ENCODE measurements around the gene HIVEP3.

Gene HIVEP3

GRCh38 chr1:41681331-41682098 is 237.2 kb downstream of the HIVEP3 start:
- no peak overlapping the region for H3K4me3 ChIP-seq (ENCODE audit: low read depth, low read length)
- TF ChIP-seq, protein P1, sequence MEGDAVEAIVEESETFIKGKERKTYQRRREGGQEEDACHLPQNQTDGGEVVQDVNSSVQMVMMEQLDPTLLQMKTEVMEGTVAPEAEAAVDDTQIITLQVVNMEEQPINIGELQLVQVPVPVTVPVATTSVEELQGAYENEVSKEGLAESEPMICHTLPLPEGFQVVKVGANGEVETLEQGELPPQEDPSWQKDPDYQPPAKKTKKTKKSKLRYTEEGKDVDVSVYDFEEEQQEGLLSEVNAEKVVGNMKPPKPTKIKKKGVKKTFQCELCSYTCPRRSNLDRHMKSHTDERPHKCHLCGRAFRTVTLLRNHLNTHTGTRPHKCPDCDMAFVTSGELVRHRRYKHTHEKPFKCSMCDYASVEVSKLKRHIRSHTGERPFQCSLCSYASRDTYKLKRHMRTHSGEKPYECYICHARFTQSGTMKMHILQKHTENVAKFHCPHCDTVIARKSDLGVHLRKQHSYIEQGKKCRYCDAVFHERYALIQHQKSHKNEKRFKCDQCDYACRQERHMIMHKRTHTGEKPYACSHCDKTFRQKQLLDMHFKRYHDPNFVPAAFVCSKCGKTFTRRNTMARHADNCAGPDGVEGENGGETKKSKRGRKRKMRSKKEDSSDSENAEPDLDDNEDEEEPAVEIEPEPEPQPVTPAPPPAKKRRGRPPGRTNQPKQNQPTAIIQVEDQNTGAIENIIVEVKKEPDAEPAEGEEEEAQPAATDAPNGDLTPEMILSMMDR (IDR thresholded peaks at IDR 0.05; ENCODE audit: low read depth, low read length) = no peak

DNA sequence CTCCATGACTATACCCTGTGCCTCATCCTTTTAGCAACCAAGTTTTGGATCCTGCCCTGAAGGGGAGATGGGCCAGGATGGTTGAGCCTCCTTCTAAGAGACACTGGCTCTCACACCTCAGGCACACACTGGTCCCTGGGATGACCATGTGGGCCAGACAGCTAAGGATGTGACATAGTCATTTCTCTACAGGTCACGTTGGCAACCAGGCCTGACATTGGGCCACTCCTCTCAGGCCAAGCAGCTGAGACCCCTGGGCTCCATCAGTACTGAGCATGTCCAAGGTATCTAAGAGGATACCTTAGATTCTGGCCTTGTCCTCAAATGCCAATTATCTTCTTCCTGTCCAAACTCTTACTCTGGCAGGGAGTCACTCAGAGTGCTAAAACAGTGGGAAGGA is 238.7 kb downstream of the HIVEP3 start:
- TF ChIP-seq, protein P1 (IDR thresholded peaks at IDR 0.05; ENCODE audit: low read depth, low read length) = no peak
- no peak overlapping the region for H3K4me3 ChIP-seq (ENCODE audit: low read depth, low read length)

GRCh38 chr1:41679531-41679930 is 239.2 kb downstream of the HIVEP3 start:
- no peak overlapping the region for H3K4me3 ChIP-seq (ENCODE audit: low read depth, low read length)
- TF ChIP-seq, protein P1 (IDR thresholded peaks at IDR 0.05; ENCODE audit: low read depth, low read length) = no peak

DNA sequence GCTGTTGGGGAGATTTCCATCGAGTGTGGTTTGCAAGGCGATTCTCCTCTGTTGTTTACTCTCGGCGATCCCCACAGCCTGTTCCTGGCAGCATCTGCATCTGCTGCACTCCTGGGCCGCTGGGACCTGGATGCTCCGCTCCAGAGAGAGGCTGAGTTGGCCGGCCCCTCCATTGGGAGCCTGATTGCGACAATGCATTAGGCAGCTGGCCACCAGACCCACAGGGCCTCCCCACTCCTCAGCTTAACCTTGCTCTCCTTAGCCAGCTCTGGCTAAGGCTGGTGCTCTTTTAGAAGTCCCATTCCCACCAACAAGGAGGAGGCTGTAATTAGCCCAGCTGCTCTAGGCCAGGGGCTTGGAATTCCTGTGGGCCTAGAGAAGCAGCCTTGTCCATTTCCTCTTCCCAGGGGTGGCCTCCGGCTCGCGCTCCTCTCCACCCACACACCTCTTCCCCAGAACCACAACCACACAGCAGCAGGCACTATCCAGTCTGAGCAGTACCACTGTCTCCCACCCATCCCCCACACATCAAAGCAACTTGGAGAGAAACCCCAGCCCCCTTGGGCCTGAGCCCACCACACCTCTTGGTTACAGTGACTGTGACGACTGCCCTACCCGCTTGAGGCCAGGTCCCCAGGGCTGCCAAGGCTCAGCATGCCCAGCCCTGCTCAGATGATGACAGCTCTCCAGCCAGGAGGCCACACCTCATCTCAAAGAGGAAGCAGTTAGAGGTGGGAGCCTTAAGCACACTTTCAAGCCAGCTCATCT is 240.4 kb downstream of the HIVEP3 start:
- TF ChIP-seq, protein P1 (IDR thresholded peaks at IDR 0.05; ENCODE audit: low read depth, low read length) = no peak
- no peak overlapping the region for H3K4me3 ChIP-seq (ENCODE audit: low read depth, low read length)

- no peak overlapping the region for H3K4me3 ChIP-seq (ENCODE audit: low read depth, low read length)
- TF ChIP-seq, protein P1 (IDR thresholded peaks at IDR 0.05; ENCODE audit: low read depth, low read length) = no peak
Observed at GRCh38 chr1:41677620-41678019, 241.1 kb downstream of the HIVEP3 start.

DNA sequence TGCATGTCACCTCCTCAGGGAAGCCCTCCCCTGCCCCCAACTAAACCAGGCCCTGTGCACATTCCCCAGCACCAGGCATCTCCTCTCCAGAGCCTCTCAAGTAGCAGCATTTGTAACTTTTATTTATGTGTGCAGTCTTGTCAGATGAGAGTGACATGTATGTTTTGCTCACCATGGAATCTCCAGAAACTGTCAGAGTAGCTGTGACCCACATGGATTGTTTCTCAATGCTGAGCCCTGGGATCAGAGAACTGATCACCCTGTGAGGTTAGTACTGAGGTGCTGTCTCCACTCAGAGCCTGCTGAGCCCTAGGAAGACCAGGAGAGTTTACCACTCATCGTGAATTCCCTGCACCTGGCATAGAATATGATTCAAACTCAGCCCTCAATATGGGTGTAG is 243.3 kb downstream of the HIVEP3 start:
- H3K4me3 ChIP-seq (ENCODE audit: low read depth, low read length) = no peak overlapping the region
- TF ChIP-seq, protein P1 (IDR thresholded peaks at IDR 0.05; ENCODE audit: low read depth, low read length) = no peak

DNA sequence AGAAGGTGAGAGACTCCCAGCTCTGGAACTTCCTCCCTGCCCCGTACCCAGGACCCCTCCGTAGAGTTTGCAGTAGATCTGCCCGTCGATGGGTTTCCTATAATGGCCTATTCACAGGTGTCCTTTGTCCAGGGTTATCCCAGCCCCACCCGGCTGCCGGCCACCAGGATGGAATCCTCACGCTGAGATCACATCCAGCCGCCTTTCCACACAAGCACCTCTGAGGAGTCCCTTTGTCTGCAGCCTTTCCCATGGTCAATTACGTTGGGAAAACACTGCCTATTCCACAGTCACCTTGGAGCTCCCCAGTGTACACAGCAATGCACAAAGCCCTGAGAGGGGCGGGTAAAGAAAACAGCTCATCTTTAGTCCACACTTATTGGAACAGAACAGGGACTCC is 244.2 kb downstream of the HIVEP3 start:
- TF ChIP-seq, protein P1 (IDR thresholded peaks at IDR 0.05; ENCODE audit: low read depth, low read length) = no peak
- H3K4me3 ChIP-seq (ENCODE audit: low read depth, low read length) = no peak overlapping the region

Data from WI38 (cell line).